T-cell (primary cell): ENCODE measurements around the gene HOXA10. TPM values are rescaled to one million over a fixed set of nuclear protein-coding genes. Genes with fewer than 3 reads are reported as not detected.

Experiments used
- ATAC-seq, 4 experiments: fragments of 200-7000 bp in 3 of 4; fragments of 150-1000 bp in 1 of 4; cut with Tn5 transposase; replicated peaks in 1 of 4; 1 replicate in 3 of 4; 2 replicates in 1 of 4; pipeline ENCODE4 v1.10.0; 2021; ENCODE audit warnings: moderate library complexity in 3 of 4, mild to moderate bottlenecking in 2 of 4, moderate number of reproducible peaks in 1 of 4
- CTCF ChIA-PET, 2 donors: fragments of 300-600 bp; sonication (Branson Sonifier 250); formaldehyde crosslinking; loops; one replicate each; lab custom pipeline; 2022; ENCODE audit warnings: antibody characterized with exemption in 2 of 2; lab: Charles Lee
- POLR2A ChIA-PET, 2 donors: fragments of 300-600 bp; sonication (Branson Sonifier 250); formaldehyde crosslinking; loops; one replicate each; lab custom pipeline; 2022; ENCODE audit warnings: antibody characterized with exemption in 2 of 2; lab: Charles Lee
- DNase-seq, 35 experiments: peaks; one replicate each; pipeline versions ENCODE4 v3.0.0 to v3.0.0-alpha.2; 2013 to 2023
- H3K27ac ChIP-seq: one replicate; pipeline ENCODE4 v1.5.1; 2013; ENCODE audit warnings: low read length
- H3K27me3 ChIP-seq, 2 experiments: replicated peaks in 1 of 2; 1 replicate in 1 of 2; 2 replicates in 1 of 2; pipeline versions ENCODE4 v1.6.1 to v1.7.0; 2013; ENCODE audit warnings: low read length in 1 of 2, mixed read lengths in 1 of 2; ENCODE audit not compliant: control insufficient read depth in 2 of 2, insufficient read depth in 2 of 2; ENCODE audit errors: extremely low read depth in 1 of 2
- H3K36me3 ChIP-seq, 2 donors: 1 replicate in 1 of 2; 2 replicates in 1 of 2; pipeline versions ENCODE4 v1.6.1 to v1.7.0; 2013; ENCODE audit warnings: low read length in 1 of 2; ENCODE audit not compliant: control insufficient read depth in 2 of 2, insufficient read depth in 1 of 2; ENCODE audit errors: extremely low read depth in 1 of 2
- H3K4me1 ChIP-seq, 2 experiments: 1 replicate in 1 of 2; 2 replicates in 1 of 2; pipeline versions ENCODE4 v1.6.1 to v1.7.0; 2013; ENCODE audit warnings: low read length in 2 of 2, mixed read lengths in 1 of 2; ENCODE audit not compliant: insufficient read depth in 2 of 2, control insufficient read depth in 1 of 2; ENCODE audit errors: extremely low read depth in 1 of 2
- H3K4me3 ChIP-seq, 2 donors: 1 replicate in 1 of 2; 2 replicates in 1 of 2; pipeline versions ENCODE4 v1.5.1 to v1.7.0; 2013; ENCODE audit warnings: mild to moderate bottlenecking in 2 of 2, low read length in 1 of 2, moderate library complexity in 1 of 2; ENCODE audit not compliant: control insufficient read depth in 1 of 2; ENCODE audit errors: extremely low read depth in 1 of 2
- H3K9me3 ChIP-seq: 2 replicates; pipeline ENCODE4 v1.7.0; 2013
- H3K27ac Mint-ChIP-seq, 2 donors: one replicate each; pipeline ENCODE4 v1.8.0; 2020 to 2021; ENCODE audit warnings: mild to moderate bottlenecking in 2 of 2, mixed read lengths in 2 of 2
- H3K27me3 Mint-ChIP-seq, 2 donors: one replicate each; pipeline ENCODE4 v1.8.0; 2021 to 2022; ENCODE audit warnings: mixed read lengths in 2 of 2
- H3K36me3 Mint-ChIP-seq: one replicate; pipeline ENCODE4 v1.8.0; 2021; ENCODE audit warnings: mixed read lengths
- H3K4me1 Mint-ChIP-seq, 3 donors: one replicate each; pipeline ENCODE4 v1.8.0; 2020 to 2022; ENCODE audit warnings: mixed read lengths in 3 of 3, mild to moderate bottlenecking in 1 of 3
- H3K4me3 Mint-ChIP-seq, 3 donors: one replicate each; pipeline ENCODE4 v1.8.0; 2020 to 2022; ENCODE audit warnings: mild to moderate bottlenecking in 3 of 3, mixed read lengths in 3 of 3, moderate library complexity in 3 of 3
- H3K9me3 Mint-ChIP-seq, 3 donors: one replicate each; pipeline ENCODE4 v1.8.0; 2020 to 2022; ENCODE audit warnings: mixed read lengths in 3 of 3
- WGBS: methylation state at CpG from one replicate; pipeline ENCODE4 v1.1.5; 2013; ENCODE audit warnings: missing lambda C conversion rate; ENCODE audit not compliant: insufficient coverage; 5-methylcytosine and 5-hydroxymethylcytosine counted together
- total RNA-seq, 35 experiments: library from RNA in 6 of 35; stranded (reverse) in 6 of 35; fragments of 120-200 nt in 1 of 35; gene quantifications; one replicate each; pipeline versions ENCODE4 v1.2.1 to v1.2.4 and lab custom pipeline; 2013 to 2026

Gene HOXA10
- total RNA-seq, 5 donors from 2014 or later (not counting 1 experiment from before 2014, with no cell fraction given): 0.36 to 0.75 (median 0.51) TPM; not detected in 2

- peak in 2 of 35 experiments; percentile 11 to 18 for DNase-seq
- CTCF ChIA-PET: no interaction called here
- peak overlapping the region; percentile 65 to 71 (median 68) for H3K4me3 Mint-ChIP-seq
- peak overlapping the region in 1 of 2 donors; percentile 49 for H3K4me3 ChIP-seq
- no peaks in the 10 kb centered on the region for H3K36me3 Mint-ChIP-seq
- no peaks in the 10 kb centered on the region for H3K36me3 ChIP-seq
- H3K27me3 Mint-ChIP-seq: peaks cover 81 to 86% of the 10 kb centered on the region in 2 donors
- 10% methylated on average over 6 of the region's 14 CpGs for WGBS
- POLR2A ChIA-PET: no interaction called here
- ATAC-seq: no peak
- H3K27ac Mint-ChIP-seq: no peak overlapping the region
- H3K4me1 Mint-ChIP-seq: peaks cover 50 to 54% (median 51%) of the 10 kb centered on the region in 3 donors
- peaks cover 6 to 55% of the 10 kb centered on the region in 2 experiments for H3K4me1 ChIP-seq
- H3K9me3 ChIP-seq: no peaks in the 10 kb centered on the region
- H3K9me3 Mint-ChIP-seq: no peaks in the 10 kb centered on the region
- no peak overlapping the region for H3K27ac ChIP-seq
- H3K27me3 ChIP-seq: peaks cover 39 to 76% of the 10 kb centered on the region in 2 experiments
Observed at GRCh38 chr7:27200761-27201579, 26.9 kb upstream of the HOXA10 start.

DNA sequence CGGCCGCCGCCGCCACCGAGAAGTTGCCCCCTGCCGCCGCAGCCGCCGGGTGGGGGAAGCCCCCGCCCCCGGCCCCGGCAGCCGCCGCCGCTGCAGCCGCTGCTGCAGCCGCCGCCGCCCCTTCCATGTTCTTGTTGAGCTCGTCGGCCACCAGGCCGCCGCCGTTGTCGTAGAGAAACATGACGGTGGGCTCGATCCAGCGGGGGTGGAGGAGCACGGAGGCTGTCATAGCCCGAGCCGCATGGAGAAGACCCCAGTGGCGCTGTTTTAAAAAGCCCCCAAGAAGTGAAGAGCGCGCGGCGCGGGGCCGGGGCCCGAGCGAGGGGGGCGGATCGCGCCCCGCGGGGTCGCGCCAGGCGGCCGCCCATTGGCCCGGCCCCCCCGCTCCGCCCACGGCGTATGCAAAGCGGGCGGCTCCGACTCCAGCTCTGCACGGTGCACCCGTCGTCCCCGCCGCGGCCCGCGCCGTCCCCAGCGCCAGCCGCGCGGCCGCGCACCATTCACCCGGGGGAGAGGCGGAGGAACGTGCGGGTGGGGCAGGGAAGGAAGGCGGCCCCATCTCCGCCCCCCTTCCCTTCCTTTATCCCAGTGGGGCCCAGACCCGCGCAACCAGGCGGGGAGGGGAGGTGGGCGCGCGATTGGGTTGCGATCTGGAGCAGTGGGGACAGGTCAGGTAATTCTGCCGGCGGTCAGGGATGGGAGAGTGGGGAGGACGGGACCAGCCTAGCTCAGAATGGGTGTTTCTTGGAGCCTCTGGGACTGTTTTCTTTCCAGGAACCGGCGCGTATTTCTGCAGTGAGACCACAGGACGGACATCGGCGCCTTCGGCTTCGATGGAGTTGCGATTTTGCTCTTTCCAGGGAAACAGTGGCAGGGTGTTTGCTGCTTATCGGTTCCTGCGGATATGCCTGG, 26.0 kb upstream of the HOXA10 start, which contains the start of gene HOXA13:
TSS of gene HOXA13 (minus strand) at position 243 of the 912 bp plus-strand sequence. CDS start at position 229, 14 bp downstream.
- no peaks in the 10 kb centered on the region for H3K36me3 Mint-ChIP-seq
- peak within 1 kb of the TSS in 1 of 2 donors; percentile 49 for H3K27ac Mint-ChIP-seq
- H3K4me1 Mint-ChIP-seq: peaks cover 41 to 46% (median 44%) of the 10 kb centered on the region in 3 donors
- CTCF ChIA-PET: interaction anchor here (0.6 to 1.0 kb wide), 3 partner anchors 10 to 59 kb away, joined by 3 to 4 read pairs (median 3); no protein-coding TSS in a partner anchor
- peak within 1 kb of the TSS; percentile 68 to 75 (median 71) for H3K4me3 Mint-ChIP-seq
- no peak within 1 kb of the TSS for H3K27ac ChIP-seq
- peaks cover 40 to 68% of the 10 kb centered on the region in 2 experiments for H3K27me3 ChIP-seq
- peak; percentile 64 to 72 (median 66) for ATAC-seq
- peaks cover 3 to 46% of the 10 kb centered on the region in 2 experiments for H3K4me1 ChIP-seq
- WGBS: 3% methylated on average over 73 of the region's 99 CpGs
- POLR2A ChIA-PET: interaction anchor here (0.6 kb wide), 2 partner anchors 1039 to 1338 kb away, joined by 3 read pairs; no protein-coding TSS in a partner anchor
- H3K9me3 ChIP-seq: no peaks in the 10 kb centered on the region
- peaks cover 80 to 83% of the 10 kb centered on the region in 2 donors for H3K27me3 Mint-ChIP-seq
- no peaks in the 10 kb centered on the region for H3K36me3 ChIP-seq
- H3K4me3 ChIP-seq: peak within 1 kb of the TSS; percentile 19 to 49
- DNase-seq: peak in 3 of 35 experiments; percentile 10 to 54 (median 26)
- H3K9me3 Mint-ChIP-seq: no peaks in the 10 kb centered on the region

DNA sequence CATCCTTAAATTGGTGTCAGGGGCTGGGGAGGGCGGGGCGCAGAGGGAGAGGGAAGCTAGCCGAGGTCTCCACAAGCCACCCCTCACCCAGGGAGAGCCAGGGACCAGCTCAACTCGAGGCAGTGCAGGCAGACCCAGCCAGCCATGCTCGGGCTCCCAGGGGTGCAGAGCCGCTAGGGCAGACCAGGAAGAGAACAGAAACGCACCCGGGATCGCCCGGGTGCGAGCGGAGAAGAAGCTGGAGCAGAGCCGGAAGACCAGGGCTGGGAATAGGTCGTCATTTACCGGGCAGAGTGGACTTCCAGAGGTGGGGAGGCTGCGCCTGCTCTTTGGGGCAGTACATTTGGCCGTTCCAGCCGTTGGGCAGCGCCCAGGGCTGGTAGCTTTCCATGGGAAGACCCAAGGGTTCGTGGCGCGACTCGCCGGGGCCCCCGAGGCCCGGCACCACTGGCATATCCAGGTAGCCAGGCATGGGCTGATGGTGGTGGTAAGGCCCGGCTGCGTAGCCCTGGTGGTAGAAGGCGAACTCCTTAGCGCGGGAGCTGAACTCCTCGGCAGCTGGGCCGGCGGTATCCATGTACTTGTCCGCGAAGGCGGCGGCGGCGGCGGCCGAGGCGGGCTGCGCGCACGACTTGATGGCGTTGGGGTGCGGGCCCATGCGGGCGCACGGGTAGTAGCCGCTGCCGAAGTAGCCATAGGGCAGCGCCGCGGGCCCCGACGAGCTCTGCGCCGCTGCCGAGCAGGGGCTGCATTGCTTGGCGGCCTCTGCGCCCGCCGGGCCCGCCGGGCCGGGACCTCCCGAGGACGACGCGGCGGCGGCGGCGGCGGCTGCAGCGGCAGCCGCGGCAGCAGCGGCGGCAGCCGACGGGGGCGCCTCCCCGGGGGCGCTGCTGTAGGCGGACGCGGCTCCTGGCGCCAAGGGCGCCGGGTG, 25.0 kb upstream of the HOXA10 start:
- peak overlapping the region in 1 of 2 donors; percentile 15 for H3K4me3 ChIP-seq
- ATAC-seq: peak in 3 of 4 experiments; percentile 23 to 38 (median 32)
- Mint-ChIP-seq H3K4me3 (peak overlapping the region; percentile 41 to 71 (median 46)), H3K9me3 (no peaks in the 10 kb centered on the region), H3K27me3 (peaks cover 81 to 83% of the 10 kb centered on the region in 2 donors), H3K4me1 (peaks cover 34 to 37% (median 36%) of the 10 kb centered on the region in 3 donors), H3K27ac (peak overlapping the region in 1 of 2 donors; percentile 23), H3K36me3 (no peaks in the 10 kb centered on the region)
- CTCF ChIA-PET: interaction anchor here (0.5 to 1.2 kb wide), 8 partner anchors 11 to 1337 kb away, joined by 3 to 8 read pairs (median 3); no protein-coding TSS in a partner anchor
- H3K9me3 ChIP-seq: no peaks in the 10 kb centered on the region
- no peaks in the 10 kb centered on the region for H3K36me3 ChIP-seq
- H3K27me3 ChIP-seq: peaks cover 41 to 61% of the 10 kb centered on the region in 2 experiments
- H3K4me1 ChIP-seq: peaks cover 3 to 40% of the 10 kb centered on the region in 2 experiments
- peak in 3 of 35 experiments; percentile 10 to 27 (median 23) for DNase-seq
- no peak overlapping the region for H3K27ac ChIP-seq
- WGBS: 5% methylated on average over 89 of the region's 93 CpGs
- POLR2A ChIA-PET: interaction anchor here (0.6 kb wide), 3 partner anchors 406 to 1337 kb away, joined by 3 to 5 read pairs (median 3); no protein-coding TSS in a partner anchor

- Mint-ChIP-seq H3K4me1 (peaks cover 38 to 39% (median 38%) of the 10 kb centered on the region in 3 donors), H3K4me3 (peak overlapping the region in 2 of 3 donors; percentile 40 to 70), H3K27ac (peak overlapping the region in 1 of 2 donors; percentile 50), H3K9me3 (no peaks in the 10 kb centered on the region), H3K27me3 (peaks cover 82 to 83% of the 10 kb centered on the region in 2 donors), H3K36me3 (no peaks in the 10 kb centered on the region)
- peak in 4 of 35 experiments; percentile 7 to 23 (median 16) for DNase-seq
- Histone ChIP-seq H3K4me1 (peaks cover 3 to 46% of the 10 kb centered on the region in 2 experiments), H3K27ac (no peak overlapping the region), H3K36me3 (no peaks in the 10 kb centered on the region), H3K9me3 (no peaks in the 10 kb centered on the region), H3K4me3 (peak overlapping the region in 1 of 2 donors; percentile 11), H3K27me3 (peaks cover 41 to 60% of the 10 kb centered on the region in 2 experiments)
- POLR2A ChIA-PET: interaction anchor here in 1 of 2 donors (0.6 kb wide), 1 partner anchor 407 kb away, joined by 5 read pairs; no protein-coding TSS in a partner anchor
- ATAC-seq: no peak
- WGBS: 13% methylated on average over 19 of the region's 29 CpGs
- CTCF ChIA-PET: interaction anchor here (0.5 to 1.2 kb wide), 6 partner anchors 30 to 1336 kb away, joined by 3 to 8 read pairs (median 3); no protein-coding TSS in a partner anchor
Observed at GRCh38 chr7:27198138-27198841, 24.2 kb upstream of the HOXA10 start.
